ENCODE measurements around the gene IMPA2.
A peak's percentile ranks its signal among the peaks of the same experiment; 100 is the strongest.

The IMPA2 gene

DNA sequence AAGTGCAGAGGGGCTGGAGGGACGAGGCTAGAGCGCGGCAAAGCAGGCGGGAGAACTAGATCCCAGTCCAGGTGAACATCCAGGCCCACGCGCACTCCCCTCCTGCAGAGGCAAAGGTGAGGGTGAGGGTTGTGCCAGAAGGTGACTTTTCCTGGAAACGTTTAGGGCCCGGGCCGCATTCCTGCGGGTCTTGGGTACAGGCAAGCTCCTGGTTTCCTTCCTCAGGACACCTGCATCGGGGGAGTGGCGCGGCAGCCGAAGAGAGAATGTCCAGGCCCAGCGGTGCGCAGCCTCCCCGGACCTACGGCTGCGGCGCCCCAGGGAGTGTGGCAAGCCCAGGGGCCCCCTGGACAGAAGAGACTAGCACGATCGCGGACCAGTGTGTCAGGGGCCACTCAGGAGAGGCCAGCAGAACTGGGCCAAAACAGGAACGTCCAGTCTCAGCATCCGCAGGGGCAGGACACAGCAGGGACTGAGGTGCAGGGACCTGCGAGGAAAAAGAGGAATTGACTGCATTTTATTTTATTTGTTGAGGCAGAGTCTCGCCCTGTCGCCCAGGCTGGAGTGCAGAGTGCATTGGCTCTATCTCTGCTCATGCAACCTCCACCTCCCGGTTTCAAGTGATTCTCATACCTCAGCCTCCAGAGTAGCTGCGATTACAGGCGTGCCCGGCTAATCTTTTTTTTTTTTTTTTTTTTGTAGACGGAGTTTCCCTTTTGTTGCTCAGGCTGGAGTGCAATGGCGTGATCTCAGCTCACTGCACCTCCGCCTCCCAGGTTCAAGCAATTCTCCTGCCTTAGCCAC lies 8.7 kb upstream of the IMPA2 start:
- Histone ChIP-seq H3K27ac (ENCODE audit: low read depth, low read length) (no peak overlapping the region), H3K4me3 (ENCODE audit: low read length) (no peak overlapping the region), H3K4me1 (ENCODE audit: control insufficient read depth, insufficient read depth, low read length) (no peaks in the 10 kb centered on the region), H3K27me3 (ENCODE audit: control insufficient read depth, insufficient read depth, low read length) (no peaks in the 10 kb centered on the region), H3K36me3 (ENCODE audit: control insufficient read depth, insufficient read depth, low read length) (no peaks in the 10 kb centered on the region), H3K9ac (ENCODE audit: low read length) (no peak overlapping the region)

DNA sequence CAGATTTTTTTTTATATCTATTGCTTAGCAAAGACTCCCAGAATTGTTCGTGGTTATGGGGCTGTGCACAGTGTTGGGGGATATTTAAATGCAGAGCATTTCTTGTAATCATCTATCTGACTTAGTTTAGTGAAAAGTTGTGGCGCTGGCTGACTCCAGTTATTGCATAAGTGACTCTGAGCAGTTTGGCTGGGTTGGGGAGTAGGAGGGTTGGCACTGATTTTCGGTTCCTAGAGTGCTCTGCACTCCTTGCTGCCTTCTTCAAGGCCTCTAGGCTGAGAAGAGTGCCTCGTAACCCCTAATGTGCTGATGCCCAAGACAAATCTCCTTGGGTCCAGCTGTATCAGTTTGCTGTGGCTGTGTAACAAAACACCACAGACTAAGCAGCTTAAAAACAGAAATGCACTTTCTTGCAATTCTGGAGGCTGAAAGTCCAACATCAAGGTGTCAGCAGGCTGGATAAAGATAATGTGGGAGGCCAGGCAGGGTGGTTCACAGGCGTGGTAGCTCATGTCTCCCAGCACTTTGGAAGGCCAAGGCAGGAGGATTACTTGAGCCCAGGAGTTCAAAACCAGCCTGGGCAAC lies 6.5 kb upstream of the IMPA2 start:
- H3K36me3 ChIP-seq (ENCODE audit: control insufficient read depth, insufficient read depth, low read length), result no peaks in the 10 kb centered on the region
- H3K9ac ChIP-seq (ENCODE audit: low read length), result no peak overlapping the region
- peaks cover 3% of the 10 kb centered on the region for H3K4me1 ChIP-seq (ENCODE audit: control insufficient read depth, insufficient read depth, low read length)
- H3K27me3 ChIP-seq (ENCODE audit: control insufficient read depth, insufficient read depth, low read length), result no peaks in the 10 kb centered on the region
- no peak overlapping the region for H3K27ac ChIP-seq (ENCODE audit: low read depth, low read length)
- no peak overlapping the region for H3K4me3 ChIP-seq (ENCODE audit: low read length)

DNA sequence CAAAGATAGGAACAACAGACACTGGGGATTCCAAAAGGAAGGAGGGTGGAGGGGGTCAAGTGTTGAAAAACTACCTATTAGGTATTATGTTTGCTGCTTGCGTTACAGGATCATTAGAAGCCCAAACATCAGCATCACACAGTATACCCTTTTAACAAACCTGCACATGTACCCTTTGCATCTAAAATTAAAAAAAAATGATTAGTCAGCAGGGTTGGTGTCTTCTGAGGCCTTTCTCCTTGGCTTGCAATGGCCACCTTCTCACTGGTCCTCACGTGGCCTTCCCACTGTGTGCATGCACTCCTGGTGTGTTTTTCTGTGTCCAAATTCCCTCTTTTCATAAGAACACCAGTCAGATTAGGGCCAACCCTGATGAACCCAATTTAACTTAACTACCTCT lies 5.6 kb upstream of the IMPA2 start:
- Histone ChIP-seq H3K9ac (ENCODE audit: low read length) (no peak overlapping the region), H3K4me1 (ENCODE audit: control insufficient read depth, insufficient read depth, low read length) (peaks cover 8% of the 10 kb centered on the region), H3K4me3 (ENCODE audit: low read length) (no peak overlapping the region), H3K27me3 (ENCODE audit: control insufficient read depth, insufficient read depth, low read length) (no peaks in the 10 kb centered on the region), H3K27ac (ENCODE audit: low read depth, low read length) (no peak overlapping the region), H3K36me3 (ENCODE audit: control insufficient read depth, insufficient read depth, low read length) (no peaks in the 10 kb centered on the region)

DNA sequence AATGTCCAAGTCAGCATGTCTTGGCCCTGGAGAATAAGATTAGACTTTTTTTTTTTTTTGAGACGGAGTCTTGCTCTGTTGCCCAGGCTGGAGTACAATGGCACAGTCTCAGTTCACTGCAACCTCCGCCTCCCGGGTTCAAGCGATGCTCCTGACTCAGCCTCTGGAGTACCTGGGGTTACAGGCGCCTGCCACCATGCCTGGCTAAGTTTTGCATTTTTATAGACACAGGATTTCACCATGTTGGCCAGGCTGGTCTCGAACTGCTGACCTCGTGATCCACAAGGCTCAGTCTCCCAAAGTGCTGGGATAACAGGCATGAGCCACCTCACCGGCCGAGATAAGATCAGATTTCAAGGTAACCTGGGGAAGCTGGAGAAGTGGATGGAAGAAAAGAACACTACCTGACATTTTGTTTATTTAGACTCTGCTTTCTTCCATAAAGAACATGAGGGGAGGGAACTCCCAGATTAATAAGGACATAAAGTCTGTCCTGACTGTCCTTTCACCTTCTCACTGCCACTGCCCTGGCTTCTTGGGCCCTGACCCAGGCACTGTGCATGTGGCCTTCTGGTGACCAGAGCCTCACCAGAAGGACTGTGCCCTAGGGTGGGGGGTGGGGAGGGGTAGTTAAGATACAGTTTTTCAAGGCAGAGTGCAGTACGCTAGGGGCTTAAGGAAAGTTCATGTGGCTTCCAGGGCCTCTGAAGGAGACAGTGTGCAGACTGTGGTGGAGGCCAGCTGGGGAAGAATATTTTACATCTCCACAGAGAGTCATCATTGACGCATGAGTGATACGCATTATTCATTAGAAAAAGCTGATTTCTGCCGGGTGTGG lies 4.8 kb upstream of the IMPA2 start:
- Histone ChIP-seq H3K27me3 (ENCODE audit: control insufficient read depth, insufficient read depth, low read length) (no peaks in the 10 kb centered on the region), H3K27ac (ENCODE audit: low read depth, low read length) (no peak overlapping the region), H3K9ac (ENCODE audit: low read length) (no peak overlapping the region), H3K4me3 (ENCODE audit: low read length) (no peak overlapping the region), H3K4me1 (ENCODE audit: control insufficient read depth, insufficient read depth, low read length) (peaks cover 8% of the 10 kb centered on the region), H3K36me3 (ENCODE audit: control insufficient read depth, insufficient read depth, low read length) (no peaks in the 10 kb centered on the region)

DNA sequence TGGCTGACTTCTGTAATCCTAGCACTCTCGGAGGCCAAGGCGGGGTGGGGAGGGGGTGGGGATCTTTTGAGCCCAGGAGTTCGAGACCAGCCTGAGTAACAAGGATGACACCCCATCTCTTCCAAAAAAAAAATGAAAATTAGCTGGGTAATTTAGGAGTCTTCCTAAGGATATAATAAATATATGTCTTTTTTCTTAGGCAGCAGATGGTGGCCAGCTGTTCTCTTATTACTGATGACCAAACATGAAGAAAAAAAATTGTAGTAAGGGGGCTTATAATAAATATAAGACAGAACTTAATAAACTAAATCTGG lies 4.2 kb upstream of the IMPA2 start:
- Histone ChIP-seq H3K36me3 (ENCODE audit: control insufficient read depth, insufficient read depth, low read length) (no peaks in the 10 kb centered on the region), H3K27me3 (ENCODE audit: control insufficient read depth, insufficient read depth, low read length) (no peaks in the 10 kb centered on the region), H3K4me3 (ENCODE audit: low read length) (no peak overlapping the region), H3K4me1 (ENCODE audit: control insufficient read depth, insufficient read depth, low read length) (peaks cover 8% of the 10 kb centered on the region), H3K27ac (ENCODE audit: low read depth, low read length) (no peak overlapping the region), H3K9ac (ENCODE audit: low read length) (no peak overlapping the region)

DNA sequence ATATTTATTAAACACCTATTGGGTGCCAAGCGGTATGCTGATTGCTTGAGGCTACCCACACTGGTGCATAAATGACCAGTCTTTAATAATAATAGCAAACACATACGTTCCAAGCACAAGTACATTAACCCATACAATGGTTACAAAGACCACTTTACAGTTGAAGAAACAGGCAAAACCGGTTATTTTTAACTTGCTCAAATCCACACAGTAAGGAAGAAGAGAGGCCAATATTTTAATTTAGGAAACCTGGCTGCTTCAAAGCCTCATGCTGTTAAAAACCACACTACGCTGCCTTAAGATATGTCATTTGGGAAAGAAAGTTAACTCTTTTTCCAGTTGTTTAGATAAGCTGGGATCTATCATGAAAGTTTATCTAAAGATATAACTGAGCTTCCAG lies 2.4 kb upstream of the IMPA2 start:
- H3K27me3 ChIP-seq (ENCODE audit: control insufficient read depth, insufficient read depth, low read length), result no peaks in the 10 kb centered on the region
- H3K27ac ChIP-seq (ENCODE audit: low read depth, low read length), result peak overlapping the region; percentile 7
- no peak overlapping the region for H3K9ac ChIP-seq (ENCODE audit: low read length)
- no peak overlapping the region for H3K4me3 ChIP-seq (ENCODE audit: low read length)
- peaks cover 8% of the 10 kb centered on the region for H3K4me1 ChIP-seq (ENCODE audit: control insufficient read depth, insufficient read depth, low read length)
- H3K36me3 ChIP-seq (ENCODE audit: control insufficient read depth, insufficient read depth, low read length), result no peaks in the 10 kb centered on the region

DNA sequence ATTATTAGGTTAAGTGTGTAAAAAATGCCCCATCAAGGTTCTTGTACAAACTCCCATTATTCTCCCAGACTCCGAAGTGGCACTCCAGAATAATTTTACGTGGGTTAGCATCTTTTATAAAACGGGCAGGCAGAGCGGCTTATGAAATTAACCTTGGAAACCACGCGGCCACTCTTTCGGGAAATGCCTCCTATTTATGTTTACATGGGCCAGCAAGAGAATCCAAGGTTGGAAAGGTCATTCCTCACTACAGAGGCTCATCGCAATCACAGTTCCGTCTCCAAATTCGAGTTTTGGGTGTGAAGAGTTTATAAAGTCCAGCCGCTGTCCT lies 1.2 kb upstream of the IMPA2 start:
- H3K4me3 ChIP-seq (ENCODE audit: low read length), result peak overlapping the region; percentile 69
- peaks cover 8% of the 10 kb centered on the region for H3K4me1 ChIP-seq (ENCODE audit: control insufficient read depth, insufficient read depth, low read length)
- H3K9ac ChIP-seq (ENCODE audit: low read length), result peak overlapping the region; percentile 7
- no peaks in the 10 kb centered on the region for H3K27me3 ChIP-seq (ENCODE audit: control insufficient read depth, insufficient read depth, low read length)
- peak overlapping the region; percentile 90 for H3K27ac ChIP-seq (ENCODE audit: low read depth, low read length)
- H3K36me3 ChIP-seq (ENCODE audit: control insufficient read depth, insufficient read depth, low read length), result no peaks in the 10 kb centered on the region

DNA sequence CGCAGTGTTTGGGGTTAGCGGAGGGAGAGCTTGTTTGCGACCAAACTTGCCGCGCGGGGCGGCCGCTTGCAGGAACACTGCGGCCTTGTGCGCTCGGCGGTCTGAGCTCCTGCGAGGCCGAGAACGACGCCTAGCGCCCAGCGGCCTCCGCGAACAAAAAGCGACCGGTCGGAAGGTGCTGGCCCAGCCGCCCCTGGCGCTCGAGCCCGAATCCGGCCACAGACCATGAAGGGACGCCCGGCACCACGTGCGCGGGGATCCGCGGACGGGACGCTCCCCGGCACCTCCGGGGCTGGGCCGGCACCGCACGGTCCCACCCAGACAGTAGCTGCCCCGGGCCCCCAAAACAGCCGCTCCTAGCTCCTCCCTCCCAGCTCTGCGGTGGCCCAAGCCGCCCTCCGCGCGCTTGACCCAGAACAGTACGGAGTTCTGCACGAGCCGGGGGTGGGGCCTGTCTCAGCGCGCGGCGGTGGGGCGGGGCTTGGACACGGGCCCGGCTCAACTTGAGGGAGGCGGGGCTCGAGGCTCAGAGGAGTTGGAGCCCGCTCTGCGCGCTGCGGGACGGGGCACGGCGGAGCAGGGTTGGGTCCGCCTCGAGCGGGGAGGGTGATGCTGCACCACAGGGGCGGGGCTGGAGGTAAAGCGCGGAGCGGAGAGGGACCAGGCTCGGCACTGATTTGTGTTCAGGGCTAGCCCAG lies 664 bp upstream of the IMPA2 start:
- Histone ChIP-seq H3K27me3 (ENCODE audit: control insufficient read depth, insufficient read depth, low read length) (no peaks in the 10 kb centered on the region), H3K4me3 (ENCODE audit: low read length) (peak overlapping the region; percentile 69), H3K36me3 (ENCODE audit: control insufficient read depth, insufficient read depth, low read length) (no peaks in the 10 kb centered on the region), H3K9ac (ENCODE audit: low read length) (peak overlapping the region; percentile 7), H3K4me1 (ENCODE audit: control insufficient read depth, insufficient read depth, low read length) (peaks cover 8% of the 10 kb centered on the region), H3K27ac (ENCODE audit: low read depth, low read length) (peak overlapping the region; percentile 90)

DNA sequence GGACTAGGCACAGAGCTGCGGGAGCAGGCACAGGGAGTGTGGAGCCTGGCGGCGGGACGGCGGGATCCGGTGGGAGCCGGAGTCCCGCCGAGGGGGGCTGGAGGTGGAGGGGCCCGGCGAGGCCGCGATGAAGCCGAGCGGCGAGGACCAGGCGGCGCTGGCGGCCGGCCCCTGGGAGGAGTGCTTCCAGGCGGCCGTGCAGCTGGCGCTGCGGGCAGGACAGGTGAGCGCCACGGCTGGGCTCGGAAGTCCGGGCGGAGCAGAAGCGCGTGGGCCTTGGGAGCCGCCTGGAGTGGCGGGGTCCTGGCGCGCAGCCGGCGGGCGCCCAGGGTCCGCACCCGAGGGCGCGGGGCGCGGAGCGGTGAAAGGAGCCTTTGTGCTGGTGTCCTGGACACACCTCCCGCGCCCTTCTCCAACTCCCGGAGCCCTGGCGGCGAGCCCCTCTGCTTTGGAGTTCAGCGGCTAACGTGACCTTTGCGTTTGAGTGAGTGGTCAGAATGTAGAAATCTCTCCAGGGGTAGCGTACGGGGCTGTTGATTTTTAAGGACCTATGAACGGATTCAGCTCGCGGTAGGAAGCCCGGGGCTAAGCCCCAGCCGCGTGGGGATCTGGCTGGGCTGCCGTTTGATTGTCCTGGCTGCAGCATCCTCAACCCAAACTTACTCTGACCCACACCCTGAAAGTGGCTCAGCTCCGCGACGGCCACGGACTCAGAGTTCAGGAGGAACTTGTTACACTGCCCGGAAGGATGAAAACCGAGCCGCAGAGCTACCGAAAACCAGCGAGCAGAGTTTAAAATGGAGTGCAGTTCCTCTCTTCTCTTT lies 448 bp downstream of the IMPA2 start:
- Histone ChIP-seq H3K4me1 (ENCODE audit: control insufficient read depth, insufficient read depth, low read length) (peaks cover 8% of the 10 kb centered on the region), H3K9ac (ENCODE audit: low read length) (peak overlapping the region; percentile 74), H3K36me3 (ENCODE audit: control insufficient read depth, insufficient read depth, low read length) (no peaks in the 10 kb centered on the region), H3K27ac (ENCODE audit: low read depth, low read length) (peak overlapping the region; percentile 78), H3K27me3 (ENCODE audit: control insufficient read depth, insufficient read depth, low read length) (no peaks in the 10 kb centered on the region), H3K4me3 (ENCODE audit: low read length) (peak overlapping the region; percentile 82)

DNA sequence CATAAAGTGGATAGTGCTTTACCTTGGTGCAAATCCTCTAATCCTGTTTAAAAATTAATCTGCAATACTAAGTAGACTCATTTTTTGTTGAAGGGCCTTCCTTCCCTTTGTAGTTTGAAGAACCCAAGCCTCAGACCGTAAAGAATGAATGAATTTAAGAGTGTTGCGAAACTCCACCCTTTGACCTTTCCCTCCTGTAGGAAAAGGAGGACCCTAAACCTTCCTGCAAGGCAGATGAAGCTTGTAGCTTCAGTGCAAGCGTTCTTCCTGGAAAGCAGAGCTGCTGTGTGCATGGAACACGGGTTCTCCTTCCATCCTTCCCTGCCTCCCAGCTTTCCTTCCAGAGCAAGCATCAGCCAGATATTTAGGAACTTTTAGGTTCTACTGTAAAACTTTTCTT lies 1.7 kb downstream of the IMPA2 start:
- Histone ChIP-seq H3K27ac (ENCODE audit: low read depth, low read length) (no peak overlapping the region), H3K4me1 (ENCODE audit: control insufficient read depth, insufficient read depth, low read length) (peaks cover 8% of the 10 kb centered on the region), H3K36me3 (ENCODE audit: control insufficient read depth, insufficient read depth, low read length) (no peaks in the 10 kb centered on the region), H3K27me3 (ENCODE audit: control insufficient read depth, insufficient read depth, low read length) (no peaks in the 10 kb centered on the region), H3K9ac (ENCODE audit: low read length) (no peak overlapping the region), H3K4me3 (ENCODE audit: low read length) (no peak overlapping the region)

DNA sequence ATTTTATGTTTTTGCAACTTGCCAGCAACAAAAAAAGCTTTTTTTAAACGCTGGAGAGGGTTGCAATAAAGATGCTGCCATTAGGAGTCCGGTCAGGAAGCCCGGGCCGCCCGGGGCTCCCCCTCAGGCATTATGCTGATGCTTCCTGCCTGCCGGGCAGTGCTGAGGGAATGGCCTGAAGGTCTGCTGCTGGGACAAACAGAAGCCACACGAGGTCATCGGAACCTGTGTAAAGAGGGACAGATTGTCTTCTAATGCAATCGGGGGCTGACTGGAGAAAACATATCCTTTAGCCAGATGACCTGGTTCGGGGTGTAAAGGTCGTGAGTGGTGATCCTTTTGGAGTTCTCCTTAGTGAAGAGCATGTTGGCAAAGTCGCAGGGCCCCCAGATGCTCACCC lies 2.3 kb downstream of the IMPA2 start:
- Histone ChIP-seq H3K36me3 (ENCODE audit: control insufficient read depth, insufficient read depth, low read length) (no peaks in the 10 kb centered on the region), H3K9ac (ENCODE audit: low read length) (no peak overlapping the region), H3K27ac (ENCODE audit: low read depth, low read length) (no peak overlapping the region), H3K4me1 (ENCODE audit: control insufficient read depth, insufficient read depth, low read length) (peaks cover 8% of the 10 kb centered on the region), H3K27me3 (ENCODE audit: control insufficient read depth, insufficient read depth, low read length) (no peaks in the 10 kb centered on the region), H3K4me3 (ENCODE audit: low read length) (no peak overlapping the region)

DNA sequence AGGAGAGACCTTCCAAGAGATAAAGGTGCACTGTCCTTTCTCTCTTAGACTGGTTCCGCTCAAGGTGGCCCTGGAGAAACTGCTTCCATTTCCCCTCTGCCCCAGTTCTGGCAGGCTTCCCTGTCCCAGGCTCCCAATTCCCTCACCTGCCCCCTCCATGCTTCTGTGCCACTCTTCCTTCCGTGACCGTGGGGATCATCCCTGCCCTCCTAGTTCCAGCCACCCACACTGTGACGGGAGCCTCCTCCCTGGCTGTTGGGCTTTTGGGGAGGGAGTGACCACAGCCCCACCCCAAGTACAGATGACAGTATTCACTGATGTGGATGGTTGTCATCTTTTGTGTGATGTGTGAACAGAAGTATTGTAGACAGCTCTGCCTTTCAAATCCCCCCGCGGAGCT lies 2.8 kb downstream of the IMPA2 start:
- Histone ChIP-seq H3K27me3 (ENCODE audit: control insufficient read depth, insufficient read depth, low read length) (no peaks in the 10 kb centered on the region), H3K4me1 (ENCODE audit: control insufficient read depth, insufficient read depth, low read length) (peaks cover 8% of the 10 kb centered on the region), H3K9ac (ENCODE audit: low read length) (no peak overlapping the region), H3K27ac (ENCODE audit: low read depth, low read length) (no peak overlapping the region), H3K4me3 (ENCODE audit: low read length) (no peak overlapping the region), H3K36me3 (ENCODE audit: control insufficient read depth, insufficient read depth, low read length) (no peaks in the 10 kb centered on the region)
